Measurements from ENCODE around the gene SP4. TPM values are rescaled to one million over a fixed set of nuclear protein-coding genes. Genes with fewer than 3 reads are reported as not detected.

Gene SP4
- total and polyA plus RNA-seq, 2 experiments from 2014 or later = 11.9 to 41.6 TPM

DNA sequence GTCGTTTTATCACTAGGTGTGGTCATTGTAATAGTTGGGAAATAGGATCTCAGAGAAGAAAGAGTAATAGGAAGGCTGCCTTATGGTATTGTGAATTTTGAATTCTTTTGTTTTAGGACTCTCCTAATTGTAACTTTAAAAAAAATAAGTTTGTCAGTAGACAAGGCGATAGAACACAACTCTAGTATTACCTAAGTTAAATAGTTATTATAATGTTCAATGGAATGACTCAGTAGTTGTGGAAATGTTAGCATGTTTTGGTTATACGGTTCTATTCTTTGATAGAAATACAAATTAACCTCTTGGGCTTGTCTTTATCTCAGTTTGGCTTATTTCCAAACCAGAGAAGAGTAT lies 116.4 kb downstream of the SP4 start:
- peaks cover 54% of the 10 kb centered on the region for H3K4me1 ChIP-seq (ENCODE audit: insufficient read depth)
- no peak overlapping the region for H3K27ac ChIP-seq (ENCODE audit: low read depth)
- H3K36me3 ChIP-seq (ENCODE audit: insufficient read depth) = no peaks in the 10 kb centered on the region
- peak overlapping the region; percentile 59 for H3K4me3 ChIP-seq
- Mint-ChIP-seq H3K36me3 (ENCODE audit: low read depth) (no peaks in the 10 kb centered on the region), H3K4me1 (peaks cover 41% of the 10 kb centered on the region), H3K27ac (no peak overlapping the region), H3K27me3 (ENCODE audit: insufficient read depth, low read depth, poor library complexity) (peaks cover 13% of the 10 kb centered on the region), H3K9me3 (no peaks in the 10 kb centered on the region), H3K4me3 (peak overlapping the region; percentile 67)
- peak overlapping the region; percentile 78 for H3K4me2 ChIP-seq
- TF ChIP-seq NANOG (IDR thresholded peaks at IDR 0.05; ENCODE audit: borderline replicate concordance) = no peak
- TF ChIP-seq ZNF331 (CRISPR knock-in tag; IDR thresholded peaks at IDR 0.05; ENCODE audit: low read depth) = no peak
- no peak for TF ChIP-seq REST (IDR thresholded peaks at IDR 0.05; ENCODE audit: unreplicated experiment)
- no peaks in the 10 kb centered on the region for H4K20me1 ChIP-seq (replicated peaks; ENCODE audit: insufficient read depth)
- H3K79me2 ChIP-seq (replicated peaks; ENCODE audit: insufficient read depth) = no peaks in the 10 kb centered on the region
- H3F3A ChIP-seq (replicated peaks; ENCODE audit: low read depth) = 0 out of 2 replicates have a peak, but pooled peaks cover 7% of the 10 kb centered on the region
- no peaks in the 10 kb centered on the region for H3K9me2 ChIP-seq (ENCODE audit: insufficient read depth)
- DNase-seq (ENCODE audit: low spot score) (no peak), ATAC-seq (no peak)
- peaks cover 30% of the 10 kb centered on the region for H3K27me3 ChIP-seq (ENCODE audit: insufficient read depth)
- no peak overlapping the region for H2AFZ ChIP-seq

- Histone ChIP-seq H3F3A (replicated peaks; ENCODE audit: low read depth) (0 out of 2 replicates have a peak, but pooled peaks cover 7% of the 10 kb centered on the region), H3K27me3 (ENCODE audit: insufficient read depth) (peaks cover 30% of the 10 kb centered on the region), H3K9me2 (ENCODE audit: insufficient read depth) (no peaks in the 10 kb centered on the region), H4K20me1 (replicated peaks; ENCODE audit: insufficient read depth) (no peaks in the 10 kb centered on the region), H3K27ac (ENCODE audit: low read depth) (no peak overlapping the region), H3K4me1 (ENCODE audit: insufficient read depth) (peaks cover 50% of the 10 kb centered on the region), H3K36me3 (ENCODE audit: insufficient read depth) (no peaks in the 10 kb centered on the region), H3K79me2 (replicated peaks; ENCODE audit: insufficient read depth) (no peaks in the 10 kb centered on the region), H2AFZ (no peak overlapping the region), H3K4me3 (peak overlapping the region; percentile 59), H3K4me2 (peak overlapping the region; percentile 78)
- Mint-ChIP-seq H3K27me3 (ENCODE audit: insufficient read depth, low read depth, poor library complexity) (peaks cover 13% of the 10 kb centered on the region), H3K9me3 (no peaks in the 10 kb centered on the region), H3K4me3 (peak overlapping the region; percentile 35; the same call in 1 of the 3 replicates), H3K36me3 (ENCODE audit: low read depth) (no peaks in the 10 kb centered on the region), H3K4me1 (peaks cover 38% of the 10 kb centered on the region), H3K27ac (no peak overlapping the region)
- no peak for TF ChIP-seq EZH2 (IDR thresholded peaks at IDR 0.05; ENCODE audit: low read depth, unreplicated experiment)
- no peak for TF ChIP-seq ZNF331 (CRISPR knock-in tag; IDR thresholded peaks at IDR 0.05; ENCODE audit: low read depth)
- TF ChIP-seq STAT1 (IDR thresholded peaks at IDR 0.05; ENCODE audit: unreplicated experiment) = no peak
- TF ChIP-seq REST (IDR thresholded peaks at IDR 0.05; ENCODE audit: unreplicated experiment) = no peak
- TF ChIP-seq EZH2phosphoT487 (IDR thresholded peaks at IDR 0.05; ENCODE audit: unreplicated experiment) = no peak
- TF ChIP-seq ZNF462 (CRISPR knock-in tag; IDR thresholded peaks at IDR 0.05) = no peak
- no peak for TF ChIP-seq NANOG (IDR thresholded peaks at IDR 0.05; ENCODE audit: borderline replicate concordance)
- ATAC-seq = no peak
- peak; percentile 10 for DNase-seq (ENCODE audit: low spot score)
Observed at GRCh38 chr7:21544715-21545114, 116.8 kb downstream of the SP4 start.
